HCT116 (cell line): ENCODE measurements around the gene PRSS53. TPM values are rescaled to one million over a fixed set of nuclear protein-coding genes. Genes with fewer than 3 reads are reported as not detected.
A peak's percentile ranks its signal among the peaks of the same experiment; 100 is the strongest.

Source experiments
- ATAC-seq: fragments of 200-7000 bp; cut with Tn5 transposase; 2 replicates; pipeline ENCODE4 v1.9.1; 2020; ENCODE audit warnings: mild to moderate bottlenecking, moderate library complexity
- BruUV-seq: library from RNA; stranded (reverse); fragments of 400-500 nt; replicated peaks from 2 replicates; lab custom pipeline; 2021; lab: Mats Ljungman, UMichigan
- CTCF ChIA-PET: fragments of 300-600 bp; sonication (Branson Sonifier 250); formaldehyde crosslinking; loops from one replicate; lab custom pipeline; 2021; ENCODE audit warnings: antibody characterized with exemption; lab: Charles Lee
- POLR2A ChIA-PET: fragments of 300-600, 350-600 bp; sonication (Branson Sonifier 250); formaldehyde crosslinking; loops from one replicate; lab custom pipeline; 2021; ENCODE audit warnings: antibody characterized with exemption; lab: Charles Lee
- RAD21 ChIA-PET, 2 experiments: fragments of 300-600 bp; sonication (Branson Sonifier 250); formaldehyde crosslinking; loops; one replicate each; lab custom pipeline; 2023; ENCODE audit warnings: low total read pairs in 2 of 2; ENCODE audit not compliant: uncharacterized antibody in 2 of 2, unreplicated experiment in 2 of 2, low non-redundant PET in 1 of 2; lab: Charles Lee
- DNase-seq: peaks from one replicate; pipeline ENCODE4 v3.0.0-alpha.2; 2010; ENCODE audit warnings: low read depth, low spot score
- H2AFZ ChIP-seq: fragments of 200-600 bp; shearing (Covaris generic), sonication (generic); 2 replicates; pipeline ENCODE4 v1.6.1; 2017; ENCODE audit warnings: low read depth, mixed run types, mixed read lengths, antibody characterized with exemption, low read length; ENCODE audit not compliant: poor library complexity, severe bottlenecking
- H3K27ac ChIP-seq: 2 replicates; pipeline ENCODE4 v1.5.1; 2012; ENCODE audit warnings: low read depth, low read length
- H3K27me3 ChIP-seq: fragments of 200-600 bp; sonication (generic); 2 replicates; pipeline ENCODE4 v1.6.1; 2016; ENCODE audit warnings: mixed run types, low read length, mixed read lengths; ENCODE audit not compliant: insufficient read depth
- H3K36me3 ChIP-seq, 2 experiments: fragments of 200-500 bp in 1 of 2; fragments of 200-600 bp in 1 of 2; sonication (Bioruptor generic) in 1 of 2; sonication (generic) in 1 of 2; 2 replicates each; pipeline versions ENCODE4 v1.5.1 to v1.6.1; 2014 to 2016; ENCODE audit warnings: low read length in 2 of 2, inconsistent platforms in 1 of 2, mixed read lengths in 1 of 2, mixed run types in 1 of 2; ENCODE audit not compliant: insufficient read depth in 2 of 2, control insufficient read depth in 1 of 2
- H3K4me1 ChIP-seq, 2 experiments: fragments of 200-600 bp in 1 of 2; sonication (generic) in 1 of 2; 2 replicates each; pipeline versions ENCODE4 v1.5.1 to v1.6.1; 2012 to 2017; ENCODE audit warnings: low read length in 2 of 2, inconsistent platforms in 1 of 2, mild to moderate bottlenecking in 1 of 2, mixed read lengths in 1 of 2, mixed run types in 1 of 2, moderate library complexity in 1 of 2; ENCODE audit not compliant: insufficient read depth in 2 of 2, control insufficient read depth in 1 of 2
- H3K4me2 ChIP-seq: fragments of 200-600 bp; sonication (generic); 2 replicates; pipeline ENCODE4 v1.6.1; 2017; ENCODE audit warnings: mixed run types, low read length, mixed read lengths
- H3K4me3 ChIP-seq, 2 experiments: fragments of 200-600 bp in 1 of 2; sonication (generic) in 1 of 2; replicated peaks in 1 of 2; 2 replicates each; pipeline ENCODE4 v1.5.1; 2011 to 2016; ENCODE audit warnings: low read length in 2 of 2, control low read depth in 1 of 2, low read depth in 1 of 2, mild to moderate bottlenecking in 1 of 2, mixed read lengths in 1 of 2, mixed run types in 1 of 2
- H3K79me2 ChIP-seq: fragments of 200-600 bp; sonication (generic); 2 replicates; pipeline ENCODE4 v1.6.1; 2017; ENCODE audit warnings: mild to moderate bottlenecking, mixed run types, low read length, moderate library complexity, mixed read lengths; ENCODE audit not compliant: insufficient read depth
- H3K9ac ChIP-seq: fragments of 200-600 bp; sonication (generic); 2 replicates; pipeline ENCODE4 v1.6.1; 2016; ENCODE audit warnings: low read length, mixed read lengths
- H3K9me2 ChIP-seq: fragments of 200-600 bp; sonication (generic), shearing (Covaris generic); 2 replicates; pipeline ENCODE4 v1.6.1; 2017; ENCODE audit warnings: mixed run types, mild to moderate bottlenecking, moderate library complexity; ENCODE audit not compliant: insufficient read depth
- H3K9me3 ChIP-seq, 2 experiments: fragments of 200-500 bp in 1 of 2; fragments of 200-600 bp in 1 of 2; sonication (Bioruptor generic) in 1 of 2; sonication (generic) in 1 of 2; 2 replicates each; pipeline ENCODE4 v1.6.1; 2014 to 2017; ENCODE audit warnings: low read length in 2 of 2, mixed read lengths in 2 of 2, inconsistent platforms in 1 of 2, low read depth in 1 of 2, mild to moderate bottlenecking in 1 of 2, mixed run types in 1 of 2, moderate library complexity in 1 of 2; ENCODE audit not compliant: control insufficient read depth in 1 of 2, insufficient read depth in 1 of 2
- H4K20me1 ChIP-seq: fragments of 200-600 bp; sonication (generic), shearing (Covaris generic); 2 replicates; pipeline ENCODE4 v1.6.1; 2017; ENCODE audit warnings: mixed run types, mild to moderate bottlenecking, moderate library complexity; ENCODE audit not compliant: insufficient read depth
- ATF3 ChIP-seq: IDR thresholded peaks from 2 replicates; pipeline ENCODE4 v1.6.1; 2012
- CBX3 ChIP-seq: IDR thresholded peaks from 2 replicates; pipeline ENCODE4 v1.6.1; 2012; ENCODE audit warnings: low read depth
- FOSL1 ChIP-seq: IDR thresholded peaks from 2 replicates; pipeline ENCODE4 v1.6.1; 2012; ENCODE audit warnings: low read depth
- JUND ChIP-seq: IDR thresholded peaks from 2 replicates; pipeline ENCODE4 v1.6.1; 2012
- MAX ChIP-seq: IDR thresholded peaks from 2 replicates; pipeline ENCODE4 v1.6.1; 2012
- POLR2A ChIP-seq: IDR thresholded peaks from 2 replicates; pipeline ENCODE4 v1.7.0; 2011; ENCODE audit warnings: borderline replicate concordance; ENCODE audit not compliant: insufficient read depth, insufficient read length; ENCODE audit errors: extremely low read depth
- POLR2AphosphoS5 ChIP-seq: IDR thresholded peaks from 2 replicates; pipeline ENCODE4 v1.6.1; 2011; ENCODE audit warnings: mild to moderate bottlenecking, low read depth, low read length, moderate library complexity
- SIN3A ChIP-seq: IDR thresholded peaks from 2 replicates; pipeline ENCODE4 v1.6.1; 2012; ENCODE audit warnings: low read depth
- SRF ChIP-seq: IDR thresholded peaks from 2 replicates; pipeline ENCODE4 v1.6.1; 2012; ENCODE audit warnings: low read depth
- YY1 ChIP-seq: IDR thresholded peaks from 2 replicates; pipeline ENCODE4 v1.6.1; 2011; ENCODE audit warnings: low read length, low read depth, moderate library complexity, mild to moderate bottlenecking; ENCODE audit not compliant: insufficient replicate concordance; ENCODE audit errors: extremely low read depth
- intact Hi-C: fragments of 100-400 bp; cut with micrococcal nuclease; formaldehyde crosslinking; loops from 2 replicates; pipeline ENCODE4 v1.10.0; 2022
- total RNA-seq: library from RNA; stranded (reverse); gene quantifications from one replicate; pipeline ENCODE4 v1.2.1, GENCODE V29; 2021; ENCODE audit not compliant: unreplicated experiment

PRSS53 gene
- total RNA-seq, 1 experiment from 2014 or later, result 11.6 TPM

GRCh38 chr16:31083981-31084380 lies 4.8 kb downstream of the PRSS53 start:
- Histone ChIP-seq H3K4me3 (no peak overlapping the region), H3K9me2 (no peaks in the 10 kb centered on the region), H3K27ac (no peak overlapping the region), H3K27me3 (no peaks in the 10 kb centered on the region), H3K4me2 (no peak overlapping the region), H4K20me1 (no peaks in the 10 kb centered on the region), H2AFZ (no peak overlapping the region), H3K36me3 (peaks cover 7 to 13% of the 10 kb centered on the region in 2 experiments; a peak in 2 of 4 replicates), H3K4me1 (peaks cover 0 to 11% of the 10 kb centered on the region in 2 experiments; a peak in 1 of 4 replicates), H3K79me2 (no peaks in the 10 kb centered on the region), H3K9ac (no peak overlapping the region), H3K9me3 (no peaks in the 10 kb centered on the region)
- CTCF ChIA-PET, result no interaction called here
- TF ChIP-seq SRF (no peak), POLR2AphosphoS5 (peak; percentile 13; the same call in 1 of the 2 replicates)
- intact Hi-C loops, result no loop called here
- no TSS peak for BruUV-seq
- POLR2A ChIA-PET, result no interaction called here
- ATAC-seq, result no peak
- DNase-seq, result no peak
- RAD21 ChIA-PET, result no interaction called here

- H3K27ac ChIP-seq, result no peak overlapping the region
- no TSS peak for BruUV-seq
- ATAC-seq (no peak), DNase-seq (no peak)
- 0 out of 2 replicates have a peak, but pooled peaks have one; percentile 17 for TF ChIP-seq JUND
- no peak for TF ChIP-seq POLR2A
- TF ChIP-seq SRF, result no peak
- TF ChIP-seq YY1, result no peak
- no peak for TF ChIP-seq ATF3
- no peak for TF ChIP-seq CBX3
- no peak for TF ChIP-seq FOSL1
- no peak for TF ChIP-seq SIN3A
- no peak for TF ChIP-seq MAX
- ChIA-PET POLR2A (no interaction called here), CTCF (no interaction called here), RAD21 (no interaction called here)
- H3K9me3 ChIP-seq, result no peaks in the 10 kb centered on the region
- H3K4me2 ChIP-seq, result no peak overlapping the region
- H3K4me1 ChIP-seq, result peaks cover 0 to 11% of the 10 kb centered on the region in 2 experiments; a peak in 1 of 4 replicates
- no peak overlapping the region for H3K4me3 ChIP-seq
- H2AFZ ChIP-seq, result no peak overlapping the region
- H4K20me1 ChIP-seq, result no peaks in the 10 kb centered on the region
- no peaks in the 10 kb centered on the region for H3K27me3 ChIP-seq
- no peaks in the 10 kb centered on the region for H3K79me2 ChIP-seq
- H3K9ac ChIP-seq, result no peak overlapping the region
- intact Hi-C loops, result no loop called here
- H3K9me2 ChIP-seq, result no peaks in the 10 kb centered on the region
- H3K36me3 ChIP-seq, result peaks cover 8 to 17% of the 10 kb centered on the region in 2 experiments; a peak in 2 of 4 replicates
These were observed 5.2 kb downstream of the PRSS53 start for GRCh38 chr16:31083556-31083955.
